GM21737 (cell line): ENCODE results near the gene CHST11.

Experiments used
- ATAC-seq: cut with Tn5 transposase; IDR thresholded peaks from one replicate; pipeline ENCODE4 v1.9.1; 2021; ENCODE audit warnings: mild to moderate bottlenecking, moderate library complexity; ENCODE audit not compliant: unreplicated experiment

The CHST11 gene

DNA sequence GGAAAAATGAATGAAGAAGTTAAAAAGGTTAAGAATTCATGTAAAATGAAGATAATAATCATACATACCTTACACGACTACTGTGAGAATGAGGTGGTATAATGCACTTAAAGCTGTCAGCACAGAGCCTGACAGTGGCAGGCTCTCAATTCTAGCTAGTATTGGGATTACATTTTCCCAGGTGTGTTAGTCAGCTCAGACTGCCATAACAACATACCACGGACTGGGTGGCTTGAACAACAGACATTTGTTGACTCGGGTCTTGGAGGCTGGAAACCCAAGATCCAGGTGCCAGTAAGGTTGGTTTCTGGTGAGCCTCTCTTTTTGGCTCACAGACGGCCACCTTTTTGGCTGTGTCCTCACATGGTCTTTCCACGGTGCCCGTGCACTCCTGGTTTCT is 167.8 kb downstream of the CHST11 start:
- ATAC-seq: no peak

DNA sequence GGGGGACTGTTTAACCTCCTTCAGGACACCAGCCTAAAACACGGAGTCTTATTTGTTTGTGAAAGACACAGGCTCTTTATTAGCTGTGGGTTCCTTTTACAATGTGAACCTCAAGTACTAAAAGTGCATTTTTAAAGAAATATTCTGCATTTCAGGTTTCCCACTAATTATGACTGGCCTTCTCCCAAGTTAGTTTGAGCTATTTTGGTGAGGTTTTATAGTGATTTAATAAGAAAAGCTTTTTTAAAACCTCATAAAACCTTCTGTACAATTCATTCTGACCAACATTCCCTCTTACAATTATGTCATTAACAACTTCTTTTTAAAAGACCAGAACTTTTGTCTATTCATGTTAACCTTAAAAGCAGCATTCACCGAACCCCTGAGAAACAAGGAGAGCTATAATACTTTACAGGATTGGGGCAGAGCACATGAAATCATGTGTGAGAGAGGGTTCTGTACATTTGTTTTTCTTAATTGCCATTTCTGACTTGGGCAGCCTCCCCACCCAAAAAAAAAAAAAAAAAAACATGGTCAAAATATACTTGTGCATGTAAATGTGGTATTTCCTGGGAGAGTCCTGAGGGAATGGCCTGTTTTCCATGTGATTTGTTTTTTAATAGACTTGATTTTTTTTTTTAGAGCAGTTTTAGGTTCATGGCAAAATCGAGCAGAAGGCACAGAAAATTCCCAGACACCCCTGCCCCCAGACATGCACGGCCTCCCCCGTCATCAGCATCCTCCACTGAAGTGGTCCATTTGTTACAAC is 169.5 kb downstream of the CHST11 start:
- no peak for ATAC-seq

DNA sequence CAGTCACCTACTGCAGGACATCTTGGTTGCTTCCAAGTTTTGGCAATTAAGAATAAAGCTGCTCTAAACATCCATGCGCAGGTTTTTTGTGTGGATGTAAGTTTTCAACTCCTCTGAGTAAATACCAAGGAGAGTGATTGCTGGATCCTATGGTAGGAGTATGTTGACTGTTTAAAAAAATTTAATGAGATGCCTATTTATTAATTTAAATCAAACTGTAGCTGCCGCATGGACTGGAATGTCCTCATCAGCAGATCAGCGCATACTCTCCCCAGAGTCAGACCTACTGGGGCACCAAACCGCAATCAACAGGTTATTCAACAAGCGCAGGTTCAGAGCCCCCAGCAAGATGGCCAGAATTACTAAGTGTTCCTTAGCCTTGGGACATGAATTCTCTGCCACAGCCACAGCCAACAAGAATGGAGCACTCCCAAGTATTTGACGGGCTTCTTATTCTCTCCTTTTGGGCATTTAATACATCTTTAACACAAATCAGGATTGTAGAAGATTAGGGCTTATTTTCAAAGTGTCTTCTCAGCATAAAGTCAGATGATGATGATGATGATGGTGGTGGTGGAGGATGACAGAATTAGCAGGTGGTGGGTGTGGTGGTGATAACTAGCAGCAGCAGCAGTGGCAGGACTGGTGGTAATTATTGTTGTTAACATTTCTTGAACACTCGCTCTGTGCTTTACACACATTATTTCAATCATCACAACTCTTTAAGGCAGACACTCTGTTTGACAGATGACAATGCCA is 170.7 kb downstream of the CHST11 start:
- no peak for ATAC-seq

DNA sequence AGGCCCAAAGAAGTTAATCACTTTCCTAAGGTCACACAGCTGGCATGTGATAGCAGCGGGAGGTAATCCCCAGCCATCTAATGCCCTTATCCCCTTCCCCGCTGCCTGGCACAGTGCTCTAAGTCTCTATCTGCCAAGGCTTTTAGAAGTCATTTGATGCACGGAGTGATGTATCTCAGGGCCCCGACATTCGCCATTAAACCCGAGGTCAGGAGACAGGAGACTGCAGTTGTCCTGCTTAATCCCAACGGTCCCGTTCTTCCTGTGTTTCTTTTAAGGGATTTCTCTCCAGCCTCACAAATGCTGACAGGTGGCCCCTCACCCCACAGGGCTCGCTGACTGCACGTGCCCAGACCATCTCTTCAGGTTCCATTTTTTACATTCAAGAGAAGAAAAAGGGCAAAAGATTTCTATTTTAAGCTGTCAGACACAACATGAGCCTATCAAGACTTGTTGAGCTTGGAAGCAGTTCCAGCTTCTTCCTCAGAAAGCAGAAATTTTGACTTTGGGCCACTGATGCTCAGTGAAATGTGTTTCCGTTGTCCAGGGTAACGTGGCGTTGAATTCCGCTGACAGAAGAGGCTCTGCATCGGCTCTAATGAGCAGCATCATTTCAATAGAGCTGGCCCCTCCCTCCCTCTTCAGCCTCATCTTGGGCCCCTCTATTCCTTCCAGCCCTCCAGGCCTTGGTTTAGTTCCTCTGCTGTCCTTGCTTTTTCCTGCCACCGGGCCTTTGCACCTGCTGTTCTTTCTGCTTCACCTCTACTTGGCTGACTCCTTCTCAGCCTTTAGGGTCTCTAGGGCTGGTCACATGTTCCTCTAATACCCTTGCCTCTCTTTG is 171.5 kb downstream of the CHST11 start:
- ATAC-seq: no peak

DNA sequence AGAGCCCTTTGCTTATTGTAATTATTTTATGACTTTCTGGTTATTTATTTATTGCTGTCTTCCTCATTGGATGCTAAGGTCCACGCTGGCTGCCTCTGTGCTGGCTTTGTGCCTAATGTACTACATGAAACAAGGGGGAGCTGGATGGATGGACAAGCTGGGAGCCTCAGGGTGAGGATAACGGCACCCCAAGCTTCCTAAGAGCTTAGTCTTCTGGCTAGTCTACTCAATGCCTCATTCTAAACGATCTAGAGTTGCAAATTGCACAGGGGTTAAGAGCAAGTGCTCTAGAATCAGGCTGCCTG is 172.0 kb downstream of the CHST11 start:
- ATAC-seq: no peak

DNA sequence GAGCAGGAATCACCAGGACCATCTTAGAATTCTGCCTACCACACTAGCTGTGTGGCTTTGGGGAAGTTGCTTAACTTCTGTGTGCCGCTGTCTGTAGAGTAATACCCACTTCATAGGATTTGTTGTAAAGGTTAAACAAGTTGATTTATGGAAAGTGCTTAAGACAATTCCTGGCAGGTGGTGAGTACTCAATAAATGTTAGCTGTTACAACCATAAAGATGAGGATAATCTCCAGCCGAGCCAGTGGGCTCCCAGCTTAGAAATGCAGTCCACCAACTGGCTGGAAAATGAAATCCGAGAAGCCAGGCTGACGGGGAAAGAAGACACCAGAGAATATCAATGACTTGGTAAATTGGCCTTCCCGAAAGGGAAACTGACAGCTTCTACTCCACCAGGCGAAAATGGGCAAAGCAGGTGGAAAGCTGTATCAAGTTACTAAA is 173.5 kb downstream of the CHST11 start:
- no peak for ATAC-seq

DNA sequence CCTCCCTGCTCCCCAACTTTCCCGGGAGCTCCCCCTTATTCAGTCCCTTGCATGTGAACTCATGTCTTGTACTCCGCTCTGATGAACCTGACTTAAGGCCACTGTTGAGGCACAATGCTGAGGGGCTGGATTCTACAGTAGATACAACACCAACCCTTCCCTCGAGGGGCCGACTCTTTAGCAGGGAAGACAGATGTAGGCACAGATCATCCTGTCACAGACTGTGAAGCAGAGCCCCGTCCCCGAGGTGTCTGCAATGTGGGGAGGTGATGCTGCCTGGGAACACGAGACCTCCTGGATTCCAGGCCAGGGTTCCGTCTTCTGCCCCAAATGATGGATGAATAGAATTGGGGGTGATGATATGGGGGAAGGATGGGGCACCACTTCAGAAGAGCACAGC is 175.1 kb downstream of the CHST11 start:
- no peak for ATAC-seq

DNA sequence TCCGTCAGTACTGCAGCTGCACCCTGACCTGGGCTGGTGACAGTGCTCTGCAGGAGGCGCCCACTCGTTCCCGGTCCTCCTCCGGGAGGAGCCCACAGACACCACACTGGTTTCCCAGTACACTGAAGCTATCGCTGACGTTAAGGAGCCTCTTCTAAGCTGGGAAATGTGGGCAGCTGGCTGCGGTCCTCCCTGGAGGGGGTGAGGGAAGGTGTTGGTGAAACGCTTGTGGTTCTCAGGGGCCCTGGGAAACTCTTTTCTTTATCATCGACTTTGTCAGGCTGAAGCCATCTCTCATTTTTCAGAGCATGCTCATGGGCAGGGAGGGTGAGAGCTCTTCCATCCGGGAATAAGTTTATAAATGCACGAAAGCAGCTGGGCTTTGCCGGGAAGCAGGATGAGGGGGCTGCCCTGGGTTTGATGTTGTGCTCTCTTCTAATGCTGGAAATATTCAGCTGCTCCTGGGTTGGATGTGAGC is 176.0 kb downstream of the CHST11 start:
- no peak for ATAC-seq

DNA sequence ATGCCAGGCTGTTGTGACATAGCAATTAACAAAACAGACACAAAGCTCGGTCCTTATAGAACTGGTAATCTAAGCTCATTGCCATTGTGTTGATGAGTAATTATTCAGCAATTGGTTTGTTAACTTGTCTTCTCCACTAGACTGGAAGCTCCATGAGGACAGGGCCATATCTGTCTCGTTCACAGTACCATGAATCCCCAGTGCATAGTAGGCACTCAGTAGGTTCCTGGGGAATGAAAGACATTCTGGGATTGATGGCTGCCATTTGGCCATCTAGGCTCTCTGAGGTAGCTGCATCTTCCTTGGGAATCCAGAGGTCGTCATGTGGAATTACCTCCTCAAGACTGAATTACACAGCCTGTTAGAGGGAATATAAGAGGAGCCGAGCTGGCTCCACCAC is 177.3 kb downstream of the CHST11 start:
- ATAC-seq: no peak

DNA sequence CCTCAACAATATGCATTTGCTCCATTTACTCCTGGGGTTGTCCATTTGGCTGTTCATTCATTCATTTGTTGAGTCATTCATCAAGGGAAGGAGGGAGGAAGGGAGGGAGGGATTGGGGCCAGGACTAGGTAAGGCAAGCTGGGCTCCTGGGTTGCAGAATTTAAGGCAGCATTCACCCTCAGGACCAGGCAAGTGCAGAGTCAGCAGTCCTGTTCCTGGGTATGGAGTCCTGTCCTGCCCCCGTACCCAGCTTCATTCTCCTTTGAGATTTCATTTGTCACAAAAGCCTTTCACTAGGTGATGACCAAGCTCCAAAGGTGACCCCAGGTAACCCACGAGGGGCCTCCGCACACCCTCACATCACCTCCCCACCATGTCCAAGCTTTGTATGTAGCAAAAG is 178.1 kb downstream of the CHST11 start:
- no peak for ATAC-seq

DNA sequence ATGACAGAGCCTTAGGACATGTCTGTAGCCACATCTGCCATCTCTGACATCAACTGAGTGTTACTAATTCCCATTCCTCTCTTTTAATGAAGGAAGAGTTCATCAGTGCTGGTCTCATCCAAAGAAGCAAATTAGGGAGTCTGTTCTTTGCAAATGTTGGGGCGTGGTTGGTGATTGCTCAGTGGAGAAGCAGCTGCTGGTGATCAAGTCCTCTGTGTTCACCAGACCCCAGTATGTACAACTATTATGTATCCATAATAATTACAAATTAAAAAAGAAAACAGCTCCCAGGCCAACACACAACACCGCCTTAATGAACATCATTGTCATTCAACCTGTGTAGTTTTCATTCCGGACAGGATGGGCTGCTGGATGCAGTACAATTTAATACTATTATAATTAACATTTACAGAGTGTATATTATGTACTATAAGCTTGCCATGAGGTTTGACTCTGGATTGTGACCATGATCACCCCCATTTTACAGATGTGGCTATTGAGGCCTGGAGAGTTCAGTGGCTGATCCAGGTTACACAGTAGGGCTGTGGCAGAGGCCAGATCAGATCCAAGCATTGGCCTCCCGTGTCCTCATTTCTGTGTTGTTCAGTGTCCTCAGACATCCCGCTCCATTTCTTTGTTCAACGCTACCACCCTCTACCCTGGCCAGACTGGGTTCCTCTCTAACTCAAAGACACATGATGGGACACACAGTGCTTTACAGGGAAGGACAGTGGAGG is 179.0 kb downstream of the CHST11 start:
- no peak for ATAC-seq

DNA sequence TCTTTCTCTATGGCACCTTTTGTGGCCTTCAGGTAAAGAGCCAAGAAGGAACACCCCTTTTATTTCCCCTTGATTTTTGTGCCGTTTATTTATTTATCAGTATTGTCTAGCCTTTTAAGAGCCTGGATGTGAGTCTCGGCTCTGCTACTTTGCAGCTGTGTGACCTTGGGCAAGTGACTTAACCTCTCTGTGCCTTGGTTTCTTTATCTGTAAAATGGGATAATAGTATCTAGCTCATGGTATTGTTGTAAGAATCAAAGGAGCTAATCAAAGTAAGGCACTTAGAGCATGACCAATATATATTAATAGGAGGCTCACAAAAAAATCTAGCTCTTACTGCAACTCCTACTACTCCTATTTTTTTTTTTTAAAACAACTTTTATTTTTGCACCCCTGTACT is 179.7 kb downstream of the CHST11 start:
- ATAC-seq: no peak

DNA sequence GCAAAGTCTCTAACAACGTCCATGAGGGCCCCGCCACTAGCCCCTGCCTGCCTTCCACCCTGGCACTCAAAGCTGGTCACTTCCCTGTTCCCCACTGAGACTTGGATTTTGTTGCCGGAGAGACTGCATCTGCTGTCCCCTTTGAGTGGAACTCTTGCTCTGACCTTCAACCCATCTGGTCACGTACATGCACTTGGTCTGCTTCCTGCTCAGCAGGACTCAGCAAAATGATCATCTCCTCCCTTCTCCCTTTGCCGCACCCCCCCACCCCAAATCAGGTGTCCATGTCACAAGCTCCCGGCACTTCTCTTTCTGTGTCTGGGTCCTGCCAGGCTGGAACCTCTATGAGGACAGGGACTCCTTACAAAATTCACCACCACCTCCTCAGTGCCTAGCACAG is 180.9 kb downstream of the CHST11 start:
- no peak for ATAC-seq

DNA sequence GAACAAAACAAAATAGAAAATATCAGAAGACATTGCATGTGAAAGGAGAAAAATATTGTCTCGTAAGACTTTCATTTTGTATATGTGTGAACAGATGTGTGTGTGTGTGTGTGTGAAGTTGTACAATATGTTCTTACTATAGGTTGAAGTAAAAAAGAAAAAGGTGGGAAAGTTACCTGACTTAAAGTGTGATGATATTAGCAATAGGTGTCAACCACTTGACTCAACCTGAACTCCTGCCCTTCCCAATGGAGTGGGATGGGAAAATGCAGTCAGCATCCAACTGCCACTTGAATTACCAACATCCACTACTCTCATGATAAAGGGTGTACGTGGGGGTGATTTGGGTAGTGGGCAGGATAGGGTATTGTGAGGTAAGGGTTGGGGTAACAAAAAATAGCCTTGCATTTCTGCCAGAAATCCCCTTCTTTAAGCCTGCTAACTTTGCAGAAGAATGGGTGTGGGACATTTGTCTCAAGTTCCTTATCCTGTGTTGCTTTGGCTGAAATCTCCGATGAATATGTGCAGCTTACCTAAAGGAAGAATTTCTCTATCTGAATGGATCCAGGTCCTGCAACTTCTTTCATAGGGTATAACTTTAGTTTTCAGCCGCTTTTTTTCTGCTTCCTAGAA is 181.6 kb downstream of the CHST11 start:
- no peak for ATAC-seq

DNA sequence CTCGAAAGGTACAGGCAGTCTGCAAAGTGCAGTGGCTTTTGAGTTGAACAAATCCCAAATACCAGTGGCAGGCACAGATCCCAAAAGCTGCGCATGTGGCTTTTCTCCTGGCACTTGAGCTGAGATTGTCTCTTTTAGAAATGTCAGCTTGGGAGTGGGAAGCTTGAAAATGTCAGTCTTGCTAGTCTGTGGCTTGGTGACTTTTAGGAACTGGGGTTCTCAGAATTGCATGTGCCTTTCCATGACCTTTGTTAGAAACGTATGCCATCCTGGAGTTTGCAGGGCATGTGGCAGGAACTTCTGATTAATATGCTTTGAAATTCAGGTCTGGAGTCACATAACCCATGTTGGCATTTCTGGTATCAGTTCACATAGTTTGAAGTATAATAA is 182.1 kb downstream of the CHST11 start:
- ATAC-seq: no peak

DNA sequence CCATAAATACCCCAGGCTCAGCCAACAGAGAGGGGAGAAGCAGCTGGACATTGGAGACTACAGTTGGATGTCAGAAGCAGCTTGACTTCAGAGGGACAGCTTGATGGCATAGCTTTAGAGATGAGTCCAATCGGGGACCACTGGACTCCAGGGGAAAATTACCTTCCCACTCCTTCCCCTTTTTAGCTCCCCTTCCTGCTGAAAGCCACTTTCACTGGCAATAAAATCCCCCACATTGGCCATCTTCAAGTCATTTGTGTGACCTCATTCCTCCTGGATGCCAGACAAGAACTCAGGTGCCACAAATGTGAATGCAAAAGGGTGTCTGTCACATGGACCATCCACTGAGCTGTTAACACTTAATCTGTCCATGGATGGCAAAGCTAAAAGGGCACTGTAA is 184.2 kb downstream of the CHST11 start:
- ATAC-seq: no peak

DNA sequence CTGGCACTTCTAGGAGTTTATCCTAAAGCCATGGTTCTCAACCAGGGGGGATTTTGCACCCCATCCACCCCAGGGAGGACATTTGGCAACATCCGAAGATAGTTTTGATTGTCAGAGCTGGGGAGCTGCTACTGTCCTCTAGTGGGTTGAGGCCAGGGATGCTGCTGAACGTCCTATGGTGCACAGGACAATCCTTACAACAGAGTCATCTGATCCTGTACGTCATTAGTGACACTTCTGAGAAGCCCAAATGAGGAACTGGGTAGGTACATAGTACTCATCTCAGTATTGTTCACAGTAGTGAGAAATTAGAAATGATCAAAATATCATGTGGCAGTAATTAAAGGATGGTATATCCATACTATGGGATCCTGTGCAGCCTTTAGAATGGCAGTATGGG is 185.1 kb downstream of the CHST11 start:
- ATAC-seq: peak; percentile 83

DNA sequence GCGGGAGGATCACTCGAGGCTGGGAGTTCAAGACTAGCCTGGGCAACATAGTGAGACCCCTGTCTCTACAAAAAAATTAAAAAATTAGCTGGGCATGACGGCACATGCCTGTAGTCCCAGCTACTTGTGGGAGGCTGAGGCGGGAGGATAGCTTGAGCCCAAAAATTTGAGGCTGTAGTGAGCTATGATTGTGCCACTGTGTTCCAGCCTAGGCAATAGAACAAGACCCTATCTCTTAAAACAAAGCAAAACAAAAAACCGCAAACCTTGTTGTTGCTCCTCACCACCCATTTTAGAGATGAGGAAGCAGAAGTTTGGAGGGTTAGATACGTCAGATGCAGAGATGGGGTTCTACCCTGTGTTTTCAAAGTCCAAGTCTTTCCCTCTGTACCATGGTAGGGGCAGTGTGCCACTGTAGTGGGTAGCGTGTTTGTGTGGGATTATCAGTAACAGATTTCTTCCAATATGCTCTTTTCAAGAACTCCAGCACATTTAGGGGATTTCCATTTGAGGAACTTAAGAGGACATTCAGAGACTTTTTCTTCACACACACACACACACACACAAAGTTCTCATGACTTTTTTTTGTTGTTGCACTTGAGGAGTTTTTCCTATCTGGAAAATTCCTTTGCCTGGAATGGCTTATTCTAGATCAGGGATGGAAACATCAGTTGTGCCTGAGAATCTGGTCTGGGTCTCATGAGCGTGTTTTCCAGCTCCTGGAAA is 186.5 kb downstream of the CHST11 start:
- no peak for ATAC-seq

DNA sequence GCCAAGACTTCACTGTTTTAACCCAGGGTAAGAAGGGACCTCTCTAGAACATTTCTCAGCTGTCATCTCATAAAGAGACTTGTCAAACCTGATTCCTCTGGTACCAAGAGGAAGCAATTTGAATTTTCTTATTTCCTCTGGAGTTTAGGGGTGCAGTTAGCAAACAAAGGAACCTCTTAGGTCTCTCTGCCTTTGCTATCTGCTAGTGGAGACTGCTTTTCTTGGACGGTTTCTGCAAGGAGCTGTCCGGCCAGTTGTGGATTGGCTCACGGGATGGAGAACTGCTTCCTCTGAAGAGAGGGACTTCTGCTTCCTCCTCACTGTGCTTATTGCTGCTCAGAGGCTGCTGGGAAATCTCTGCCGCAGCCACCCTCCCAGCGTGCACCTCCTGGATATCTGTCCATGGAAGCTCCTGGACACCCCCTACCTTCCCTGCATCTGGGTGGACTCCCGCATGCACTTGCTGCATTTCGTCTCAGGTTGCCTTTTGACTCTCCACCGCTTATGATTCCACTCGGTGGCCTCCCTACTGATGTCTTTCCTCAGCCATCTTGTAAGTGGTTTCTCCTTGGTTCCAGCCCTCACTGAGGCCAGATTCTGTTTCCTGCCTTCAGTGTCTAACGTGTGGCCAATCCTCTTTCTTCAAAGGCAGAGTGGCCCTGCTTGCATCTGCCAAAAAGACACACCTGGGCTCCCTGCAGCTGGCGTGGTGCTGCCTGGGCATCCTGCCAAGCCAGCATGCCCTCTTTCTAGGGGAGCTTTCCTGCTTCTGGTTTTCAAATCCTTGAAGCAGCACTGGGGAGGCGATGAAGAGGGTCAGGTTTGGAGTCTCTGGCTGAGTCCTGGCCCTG is 187.3 kb downstream of the CHST11 start:
- peak; percentile 35 for ATAC-seq
